ENCODE data around the gene MAN1C1. TPM values are rescaled to one million over a fixed set of nuclear protein-coding genes. Genes with fewer than 3 reads are reported as not detected.

The MAN1C1 gene
- total RNA-seq, 2 donors from 2014 or later = 2.2 to 4.3 TPM

DNA sequence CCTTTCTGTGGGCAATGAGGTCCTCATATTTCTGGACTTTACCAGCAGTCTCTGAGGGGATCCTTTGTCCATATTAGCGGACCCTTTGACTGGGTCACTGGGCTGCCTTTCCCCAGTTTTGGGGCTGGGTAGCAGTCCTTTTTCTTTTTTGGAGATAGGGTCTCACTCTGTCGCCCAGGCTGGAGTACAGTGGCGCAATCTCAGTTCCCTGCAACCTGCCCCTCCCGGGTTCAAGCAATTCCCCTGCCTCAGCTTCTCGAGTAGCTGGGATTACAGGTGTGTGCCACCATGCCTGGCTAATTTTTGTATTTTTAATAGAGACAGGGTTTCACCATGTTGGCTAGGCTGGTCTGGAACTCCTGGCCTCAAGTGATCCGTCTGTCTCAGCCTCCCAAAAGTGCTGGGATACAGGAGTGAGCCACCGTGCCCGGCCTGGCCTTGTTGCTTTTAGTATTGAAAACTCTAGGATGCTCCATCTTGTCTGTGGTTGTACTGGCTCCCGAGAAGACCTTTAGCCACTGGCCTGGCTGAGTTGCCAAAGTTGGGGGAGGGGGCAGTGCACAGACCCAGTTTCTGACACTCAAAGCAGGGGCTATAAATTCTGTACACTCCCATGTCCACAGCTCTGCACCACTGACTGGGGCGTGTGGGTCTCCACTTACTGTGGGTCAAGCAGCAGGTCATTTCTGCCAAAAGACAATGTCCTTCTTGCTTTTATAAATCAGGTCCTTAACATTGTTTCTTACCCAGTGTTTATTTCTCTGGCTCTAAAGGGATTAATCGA lies 33.1 kb downstream of the MAN1C1 start:
- Mint-ChIP-seq H3K9me3 (no peaks in the 10 kb centered on the region), H3K27me3 (ENCODE audit: insufficient read depth) (no peaks in the 10 kb centered on the region), H3K36me3 (ENCODE audit: low read depth) (no peaks in the 10 kb centered on the region), H3K4me3 (no peak overlapping the region), H3K4me1 (peaks cover 19% of the 10 kb centered on the region), H3K27ac (no peak overlapping the region)
- H3K27me3 ChIP-seq (ENCODE audit: control insufficient read depth, insufficient read depth, low read length, poor library complexity, severe bottlenecking) = no peaks in the 10 kb centered on the region
- H3K36me3 ChIP-seq (ENCODE audit: control insufficient read depth, insufficient read depth, low read length) = no peaks in the 10 kb centered on the region
- no peak overlapping the region for H3K9ac ChIP-seq (ENCODE audit: extremely low read depth, low read length, poor library complexity, severe bottlenecking)
- no peaks in the 10 kb centered on the region for H3K9me3 ChIP-seq (ENCODE audit: control insufficient read depth, low read length)
- no peak for DNase-seq
- 91 to 92% methylated on average over 8 to 11 of the region's 11 CpGs for WGBS, 2 experiments (ENCODE audit: insufficient coverage in 1 of 2, insufficient read length in 1 of 2)
- no peak overlapping the region for H3K4me3 ChIP-seq (ENCODE audit: low read length)
- peaks cover 4% of the 10 kb centered on the region for H3K4me1 ChIP-seq (ENCODE audit: control insufficient read depth, insufficient read depth, low read length)
- TF ChIP-seq, protein P1, sequence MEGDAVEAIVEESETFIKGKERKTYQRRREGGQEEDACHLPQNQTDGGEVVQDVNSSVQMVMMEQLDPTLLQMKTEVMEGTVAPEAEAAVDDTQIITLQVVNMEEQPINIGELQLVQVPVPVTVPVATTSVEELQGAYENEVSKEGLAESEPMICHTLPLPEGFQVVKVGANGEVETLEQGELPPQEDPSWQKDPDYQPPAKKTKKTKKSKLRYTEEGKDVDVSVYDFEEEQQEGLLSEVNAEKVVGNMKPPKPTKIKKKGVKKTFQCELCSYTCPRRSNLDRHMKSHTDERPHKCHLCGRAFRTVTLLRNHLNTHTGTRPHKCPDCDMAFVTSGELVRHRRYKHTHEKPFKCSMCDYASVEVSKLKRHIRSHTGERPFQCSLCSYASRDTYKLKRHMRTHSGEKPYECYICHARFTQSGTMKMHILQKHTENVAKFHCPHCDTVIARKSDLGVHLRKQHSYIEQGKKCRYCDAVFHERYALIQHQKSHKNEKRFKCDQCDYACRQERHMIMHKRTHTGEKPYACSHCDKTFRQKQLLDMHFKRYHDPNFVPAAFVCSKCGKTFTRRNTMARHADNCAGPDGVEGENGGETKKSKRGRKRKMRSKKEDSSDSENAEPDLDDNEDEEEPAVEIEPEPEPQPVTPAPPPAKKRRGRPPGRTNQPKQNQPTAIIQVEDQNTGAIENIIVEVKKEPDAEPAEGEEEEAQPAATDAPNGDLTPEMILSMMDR (conservative IDR thresholded peaks at IDR 0.05) = no peak
- no peak overlapping the region for H3K27ac ChIP-seq (ENCODE audit: low read depth, low read length)

GRCh38 chr1:25650289-25650576 lies 33.6 kb downstream of the MAN1C1 start:
- H3K27ac Mint-ChIP-seq = no peak overlapping the region
- Histone ChIP-seq H3K4me3 (ENCODE audit: low read length) (no peak overlapping the region), H3K4me1 (ENCODE audit: control insufficient read depth, insufficient read depth, low read length) (peaks cover 4% of the 10 kb centered on the region), H3K9ac (ENCODE audit: extremely low read depth, low read length, poor library complexity, severe bottlenecking) (no peak overlapping the region), H3K27me3 (ENCODE audit: control insufficient read depth, insufficient read depth, low read length, poor library complexity, severe bottlenecking) (no peaks in the 10 kb centered on the region), H3K9me3 (ENCODE audit: control insufficient read depth, low read length) (no peaks in the 10 kb centered on the region), H3K36me3 (ENCODE audit: control insufficient read depth, insufficient read depth, low read length) (no peaks in the 10 kb centered on the region), H3K27ac (ENCODE audit: low read depth, low read length) (no peak overlapping the region)
- H3K4me3 Mint-ChIP-seq = no peak overlapping the region
- peaks cover 16% of the 10 kb centered on the region for H3K4me1 Mint-ChIP-seq
- H3K9me3 Mint-ChIP-seq = no peaks in the 10 kb centered on the region
- WGBS, 2 experiments (ENCODE audit: insufficient coverage in 1 of 2, insufficient read length in 1 of 2) = 79 to 92% methylated on average over 4 to 5 of the region's 5 CpGs
- TF ChIP-seq, protein P1 (conservative IDR thresholded peaks at IDR 0.05) = no peak
- no peaks in the 10 kb centered on the region for H3K27me3 Mint-ChIP-seq (ENCODE audit: insufficient read depth)
- no peaks in the 10 kb centered on the region for H3K36me3 Mint-ChIP-seq (ENCODE audit: low read depth)
- no peak for DNase-seq

GRCh38 chr1:25651036-25651640 lies 34.5 kb downstream of the MAN1C1 start:
- Histone ChIP-seq H3K36me3 (ENCODE audit: control insufficient read depth, insufficient read depth, low read length) (no peaks in the 10 kb centered on the region), H3K27me3 (ENCODE audit: control insufficient read depth, insufficient read depth, low read length, poor library complexity, severe bottlenecking) (no peaks in the 10 kb centered on the region), H3K9me3 (ENCODE audit: control insufficient read depth, low read length) (no peaks in the 10 kb centered on the region), H3K4me3 (ENCODE audit: low read length) (no peak overlapping the region), H3K27ac (ENCODE audit: low read depth, low read length) (no peak overlapping the region), H3K4me1 (ENCODE audit: control insufficient read depth, insufficient read depth, low read length) (peaks cover 4% of the 10 kb centered on the region), H3K9ac (ENCODE audit: extremely low read depth, low read length, poor library complexity, severe bottlenecking) (no peak overlapping the region)
- Mint-ChIP-seq H3K4me1 (peaks cover 14% of the 10 kb centered on the region), H3K4me3 (no peak overlapping the region), H3K27me3 (ENCODE audit: insufficient read depth) (no peaks in the 10 kb centered on the region), H3K27ac (no peak overlapping the region), H3K36me3 (ENCODE audit: low read depth) (no peaks in the 10 kb centered on the region), H3K9me3 (no peaks in the 10 kb centered on the region)
- peak; percentile 45 for DNase-seq
- WGBS, 2 experiments (ENCODE audit: insufficient coverage in 1 of 2, insufficient read length in 1 of 2) = 94% methylated on average over 5 to 8 of the region's 8 CpGs
- TF ChIP-seq, protein P1 (conservative IDR thresholded peaks at IDR 0.05) = no peak
